ENCODE results near the gene C16orf92.
"Not testable (repeated sequence)": the region's sequence is repeated elsewhere in the genome, so short reads cannot be mapped to it uniquely, and the experiment has no call there.

C16orf92 gene

DNA sequence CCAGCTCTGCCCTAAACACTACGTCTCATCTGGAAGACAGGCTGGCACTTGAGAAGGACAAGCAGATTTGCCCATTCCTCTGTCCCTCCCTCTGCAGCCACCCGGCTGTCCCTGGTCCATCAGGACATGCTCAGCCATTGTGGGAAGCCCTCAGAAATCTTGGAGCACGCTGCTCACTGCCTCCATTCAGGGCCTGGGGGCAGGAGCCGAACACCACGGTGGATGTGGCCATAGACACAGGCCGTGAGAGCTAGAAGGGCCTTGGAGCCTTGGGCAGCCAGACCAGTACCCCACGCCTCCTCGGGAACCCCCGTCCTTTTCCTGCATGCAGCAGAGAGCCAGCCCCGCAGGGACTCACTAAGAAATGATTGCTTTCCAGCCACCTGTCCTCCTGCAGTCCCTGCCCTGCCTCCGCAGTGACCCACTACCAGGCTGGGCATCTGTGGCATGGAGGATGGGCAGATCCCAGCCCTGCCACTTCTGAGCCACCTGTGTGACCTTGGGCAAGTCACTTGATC lies 15.6 kb upstream of the C16orf92 start:
- H3K27ac ChIP-seq = no peak overlapping the region
- TF ChIP-seq, protein P1, sequence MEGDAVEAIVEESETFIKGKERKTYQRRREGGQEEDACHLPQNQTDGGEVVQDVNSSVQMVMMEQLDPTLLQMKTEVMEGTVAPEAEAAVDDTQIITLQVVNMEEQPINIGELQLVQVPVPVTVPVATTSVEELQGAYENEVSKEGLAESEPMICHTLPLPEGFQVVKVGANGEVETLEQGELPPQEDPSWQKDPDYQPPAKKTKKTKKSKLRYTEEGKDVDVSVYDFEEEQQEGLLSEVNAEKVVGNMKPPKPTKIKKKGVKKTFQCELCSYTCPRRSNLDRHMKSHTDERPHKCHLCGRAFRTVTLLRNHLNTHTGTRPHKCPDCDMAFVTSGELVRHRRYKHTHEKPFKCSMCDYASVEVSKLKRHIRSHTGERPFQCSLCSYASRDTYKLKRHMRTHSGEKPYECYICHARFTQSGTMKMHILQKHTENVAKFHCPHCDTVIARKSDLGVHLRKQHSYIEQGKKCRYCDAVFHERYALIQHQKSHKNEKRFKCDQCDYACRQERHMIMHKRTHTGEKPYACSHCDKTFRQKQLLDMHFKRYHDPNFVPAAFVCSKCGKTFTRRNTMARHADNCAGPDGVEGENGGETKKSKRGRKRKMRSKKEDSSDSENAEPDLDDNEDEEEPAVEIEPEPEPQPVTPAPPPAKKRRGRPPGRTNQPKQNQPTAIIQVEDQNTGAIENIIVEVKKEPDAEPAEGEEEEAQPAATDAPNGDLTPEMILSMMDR (conservative IDR thresholded peaks at IDR 0.05) = no peak
- no peak for TF ChIP-seq ZFX (IDR thresholded peaks at IDR 0.05)

DNA sequence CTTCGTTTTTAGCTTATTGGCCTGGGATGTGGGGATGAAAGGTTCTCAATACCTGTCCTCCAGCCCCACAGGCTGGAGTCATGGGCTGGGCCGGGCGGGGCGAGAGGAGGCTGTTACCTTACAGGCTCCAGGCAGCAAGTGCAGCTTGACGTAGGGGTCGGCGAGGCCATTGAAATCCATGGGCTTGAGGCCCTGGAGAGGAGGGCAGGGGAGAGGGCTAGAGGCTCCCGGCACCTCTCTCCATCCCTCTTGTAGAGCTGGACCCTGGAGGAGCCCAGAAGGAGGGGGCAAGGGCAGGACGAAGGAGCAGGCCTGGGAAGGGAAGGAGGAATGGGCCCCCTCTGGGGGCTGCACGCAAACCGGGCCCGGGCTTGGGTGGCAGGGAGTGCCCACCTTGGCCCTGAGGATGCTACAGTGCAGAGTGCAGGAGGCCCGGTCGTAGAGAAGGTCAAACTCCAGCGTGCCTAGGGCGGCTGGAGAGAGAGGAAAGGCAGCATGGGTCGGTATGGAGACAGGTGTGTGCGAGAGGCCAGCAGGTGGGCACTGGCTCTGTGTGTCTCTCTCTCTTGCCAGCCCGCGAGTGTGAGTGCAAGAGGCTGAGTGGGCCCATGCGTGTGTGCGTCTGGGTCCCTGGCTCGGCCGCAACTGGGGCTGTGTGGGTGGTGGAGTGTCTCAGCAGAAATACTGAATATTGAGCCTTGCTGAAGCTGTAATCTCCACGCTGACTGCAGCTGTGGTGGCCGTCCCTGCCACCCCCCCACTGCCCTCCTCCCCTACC lies 13.7 kb upstream of the C16orf92 start:
- H3K27ac ChIP-seq = no peak overlapping the region
- no peak for TF ChIP-seq ZFX (IDR thresholded peaks at IDR 0.05)
- TF ChIP-seq, protein P1 (conservative IDR thresholded peaks at IDR 0.05) = no peak

DNA sequence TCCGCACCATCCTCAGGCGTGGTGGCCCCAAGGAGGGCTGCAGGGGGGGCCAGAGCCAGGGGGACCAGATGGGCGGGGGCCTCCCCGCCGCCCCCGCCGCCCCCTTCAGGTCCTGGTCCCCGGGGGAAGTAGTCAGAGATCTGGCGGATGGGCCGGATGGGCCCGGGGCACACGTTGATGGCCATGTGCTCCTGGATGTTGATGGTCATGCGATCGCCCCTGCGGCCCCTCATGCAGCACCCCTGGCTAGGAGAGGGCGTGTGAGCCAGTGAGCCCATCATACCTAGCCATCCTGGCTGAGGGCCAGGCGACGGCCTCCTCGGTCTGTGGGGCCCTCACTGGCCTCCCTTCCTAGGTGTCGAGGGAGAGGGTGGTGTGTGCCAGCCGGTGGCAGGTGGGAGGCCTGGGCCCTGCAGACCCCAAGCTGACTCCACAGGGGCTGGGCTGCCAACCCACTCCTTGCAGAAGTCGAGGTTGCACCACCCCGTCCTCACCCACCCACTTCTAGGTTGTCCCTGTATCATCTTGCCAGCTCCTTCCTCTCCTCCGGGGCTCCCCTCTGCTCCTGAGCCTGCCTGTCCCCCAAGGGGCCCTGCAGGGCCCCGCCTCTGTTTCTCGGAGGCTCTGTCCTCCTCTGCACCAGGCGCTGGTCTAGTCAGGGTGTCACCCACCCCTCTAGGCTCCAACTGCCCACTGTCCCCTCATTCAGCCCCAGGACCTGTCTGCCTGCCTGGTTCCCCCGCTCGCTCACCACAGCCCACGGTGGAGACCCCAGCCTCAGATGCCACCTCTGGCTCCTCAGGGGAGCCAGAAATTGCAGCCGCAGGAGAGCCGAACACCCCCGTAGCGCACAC lies 12.8 kb upstream of the C16orf92 start:
- TF ChIP-seq ZFX (IDR thresholded peaks at IDR 0.05) = no peak
- TF ChIP-seq, protein P1 (conservative IDR thresholded peaks at IDR 0.05) = no peak
- H3K27ac ChIP-seq = peak overlapping the region; percentile 49

DNA sequence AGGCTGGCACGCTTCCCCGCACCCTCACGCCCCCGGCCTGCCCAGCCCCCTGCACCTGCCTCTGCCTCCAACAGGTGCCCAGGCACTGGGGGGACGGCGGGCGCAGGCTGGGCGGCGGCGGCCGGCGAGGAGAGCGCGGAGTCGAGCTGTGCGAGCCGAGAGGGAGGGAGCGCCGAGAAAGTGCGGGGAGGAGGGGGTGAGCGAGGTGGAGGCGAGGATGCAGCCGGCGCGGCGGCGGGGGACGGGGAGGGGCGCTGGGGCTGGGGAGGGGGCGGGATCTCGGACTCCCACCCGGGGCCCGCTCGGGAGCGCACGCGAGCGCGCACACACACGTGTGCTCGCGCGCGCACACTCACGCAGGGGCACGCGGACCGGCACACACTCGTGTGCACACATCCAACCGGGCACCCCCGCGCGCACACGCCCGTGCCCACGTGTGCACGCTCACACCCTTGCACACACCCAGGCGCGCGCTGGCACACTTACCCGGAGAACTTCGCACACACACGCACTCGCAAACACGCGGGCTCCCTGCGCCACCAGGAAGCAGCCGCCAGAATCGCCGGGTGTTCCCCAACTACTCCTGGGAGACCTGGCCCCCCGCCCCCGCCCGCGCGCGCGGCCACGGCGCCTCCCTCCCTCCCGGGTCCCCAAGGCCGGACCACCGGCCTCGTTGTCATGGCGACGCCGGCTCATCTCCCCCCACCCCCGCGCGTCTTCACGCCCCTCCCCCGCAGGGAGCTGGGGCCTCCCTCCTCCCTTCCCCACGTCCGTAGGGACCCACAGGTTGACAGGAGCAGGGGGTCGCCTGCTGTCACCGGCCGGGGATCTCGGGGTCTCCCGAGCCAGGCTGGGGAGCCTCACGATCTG lies 11.9 kb upstream of the C16orf92 start, which contains the start of gene DOC2A:
DOC2A (minus strand) TSS at position 184 of the 870 bp plus-strand sequence. CDS start 805 bp downstream, outside the sequence.
- H3K27ac ChIP-seq = peak within 1 kb of the TSS; percentile 49

DNA sequence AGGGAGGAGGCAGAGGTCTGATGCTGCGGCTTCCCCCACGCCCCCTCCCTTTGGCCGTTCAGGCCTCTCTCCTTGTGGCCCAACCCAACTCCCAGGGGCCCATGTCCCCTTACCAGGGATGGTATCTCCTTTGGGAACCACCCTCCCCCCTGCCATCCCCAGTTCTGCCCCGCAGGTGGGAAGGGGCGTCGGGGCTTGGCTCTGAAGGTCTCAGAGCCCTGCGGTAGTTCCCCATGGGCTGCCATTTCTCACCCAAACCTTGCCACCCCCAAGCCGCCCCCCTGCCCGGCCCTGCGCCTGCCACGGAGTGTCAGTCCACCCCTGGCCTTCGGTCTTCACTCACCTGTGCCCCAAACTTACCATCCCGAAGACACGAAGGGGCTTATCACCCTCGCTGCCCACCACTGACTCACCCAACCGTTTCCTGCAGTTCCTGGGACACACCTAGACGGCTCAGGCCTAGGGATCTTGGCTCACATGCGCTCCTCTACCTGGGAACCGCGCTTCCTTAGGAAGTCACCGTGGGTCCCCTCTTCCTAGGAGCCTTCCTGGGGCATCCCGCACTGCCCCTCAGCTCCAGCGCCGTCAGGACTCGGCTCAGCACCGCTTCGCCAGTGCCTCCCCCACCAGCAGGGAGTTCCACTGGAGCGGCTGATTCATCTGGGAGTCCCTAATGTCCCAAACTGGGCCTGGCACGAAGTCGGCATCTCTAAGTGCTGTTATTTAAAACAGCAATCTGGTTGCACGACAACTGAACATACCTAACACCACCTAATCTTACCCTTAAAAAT lies 11.1 kb upstream of the C16orf92 start:
- H3K27ac ChIP-seq = peak overlapping the region; percentile 49
- TF ChIP-seq, protein P1 (conservative IDR thresholded peaks at IDR 0.05) = no peak
- TF ChIP-seq ZFX (IDR thresholded peaks at IDR 0.05) = no peak

More for the DNA sequence above, 11.9 kb upstream of the C16orf92 start, which contains the start of gene DOC2A:
- no peak for TF ChIP-seq ZFX (IDR thresholded peaks at IDR 0.05)
- TF ChIP-seq, protein P1 (conservative IDR thresholded peaks at IDR 0.05) = no peak

DNA sequence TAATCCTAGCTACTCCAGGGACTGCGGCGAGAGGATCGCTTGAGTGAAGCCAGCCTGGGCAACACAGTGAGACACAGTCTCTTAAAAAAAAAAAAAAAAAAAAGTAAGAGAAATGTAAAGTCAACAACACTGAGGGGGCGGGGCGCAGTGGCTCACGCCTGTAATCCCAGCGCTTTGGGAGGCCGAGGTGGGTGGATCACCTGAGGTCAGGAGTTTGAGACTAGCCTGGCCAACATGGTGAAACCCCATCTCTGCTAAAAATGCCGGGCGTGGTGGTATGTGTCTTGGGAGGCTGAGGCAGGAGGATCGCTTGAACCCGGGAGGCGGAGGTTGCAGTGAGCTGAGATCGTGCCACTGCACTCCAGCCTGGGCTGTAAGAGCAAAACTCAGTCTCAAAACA lies 10.4 kb upstream of the C16orf92 start:
- not testable (repeated sequence) for H3K27ac ChIP-seq

DNA sequence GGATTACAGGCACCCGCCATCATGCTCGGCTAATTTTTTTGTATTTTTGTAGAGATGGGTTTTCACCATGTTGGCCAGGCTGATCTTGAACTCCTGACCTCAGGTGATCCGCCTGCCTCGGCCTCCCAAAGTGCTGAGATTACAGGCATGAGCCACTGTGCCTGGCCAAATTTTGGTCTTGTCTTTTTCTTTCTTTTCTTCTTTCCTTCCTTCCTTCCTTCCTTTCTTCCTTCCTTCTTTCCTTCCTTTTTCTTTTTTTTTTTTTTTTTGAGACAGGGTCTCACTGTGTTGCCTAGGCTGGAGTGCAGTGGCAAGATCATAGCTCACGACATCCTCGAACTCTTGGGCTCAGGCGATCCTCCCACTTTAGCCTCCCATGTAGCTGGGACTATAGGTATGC lies 7.5 kb upstream of the C16orf92 start:
- H3K27ac ChIP-seq = not testable (repeated sequence)
